ENCODE results near the gene BACH2. TPM values are rescaled to one million over a fixed set of nuclear protein-coding genes. Genes with fewer than 3 reads are reported as not detected.

Gene BACH2
- total and polyA plus RNA-seq, 2 experiments from 2014 or later, result under 0.01 TPM; not detected in 1

GRCh38 chr6:90319044-90319443, 22.4 kb upstream of the BACH2 start:
- H3K4me1 ChIP-seq (ENCODE audit: insufficient read depth), result no peaks in the 10 kb centered on the region
- H3K27ac ChIP-seq, result no peak overlapping the region
- no peaks in the 10 kb centered on the region for H3K9me2 ChIP-seq (ENCODE audit: insufficient read depth)
- H3K9ac ChIP-seq, result no peak overlapping the region
- no peaks in the 10 kb centered on the region for H3F3A ChIP-seq (ENCODE audit: insufficient read depth)
- H3K79me2 ChIP-seq (ENCODE audit: insufficient read depth), result no peaks in the 10 kb centered on the region
- in situ Hi-C loops (cut with MboI), result no loop called here
- WGBS, 2 experiments (ENCODE audit: low coverage in 1 of 2, low lambda C conversion rate in 2 of 2, missing lambda C conversion rate in 2 of 2), result 16 to 26% methylated on average over 1 of the region's 1 CpG
- H3K36me3 ChIP-seq (ENCODE audit: low read depth), result no peaks in the 10 kb centered on the region
- peaks cover 37% of the 10 kb centered on the region for H3K27me3 ChIP-seq (replicated peaks; ENCODE audit: insufficient read depth)
- no peaks in the 10 kb centered on the region for H3K9me3 ChIP-seq (ENCODE audit: low read depth)
- TF ChIP-seq EZH2phosphoT487 (IDR thresholded peaks at IDR 0.05; ENCODE audit: insufficient read depth, low read depth), result no peak
- TF ChIP-seq EZH2 (IDR thresholded peaks at IDR 0.05; ENCODE audit: insufficient read depth, poor library complexity, severe bottlenecking), result no peak
- H3K4me3 ChIP-seq, result no peak overlapping the region
- H3K4me2 ChIP-seq (ENCODE audit: unreplicated experiment), result no peak overlapping the region
- no peak overlapping the region for H2AFZ ChIP-seq
- H4K20me1 ChIP-seq (ENCODE audit: insufficient read depth), result no peaks in the 10 kb centered on the region
- peak; percentile 49 for DNase-seq

- H3K79me2 ChIP-seq (ENCODE audit: insufficient read depth), result no peaks in the 10 kb centered on the region
- H3F3A ChIP-seq (ENCODE audit: insufficient read depth), result no peaks in the 10 kb centered on the region
- no peak overlapping the region for H3K9ac ChIP-seq
- no peak overlapping the region for H3K27ac ChIP-seq
- H3K9me2 ChIP-seq (ENCODE audit: insufficient read depth), result no peaks in the 10 kb centered on the region
- H3K27me3 ChIP-seq (replicated peaks; ENCODE audit: insufficient read depth), result peaks cover 27% of the 10 kb centered on the region
- H2AFZ ChIP-seq, result no peak overlapping the region
- no peaks in the 10 kb centered on the region for H3K36me3 ChIP-seq (ENCODE audit: low read depth)
- H3K9me3 ChIP-seq (ENCODE audit: low read depth), result no peaks in the 10 kb centered on the region
- in situ Hi-C loops (cut with MboI), result no loop called here
- TF ChIP-seq EZH2phosphoT487 (IDR thresholded peaks at IDR 0.05; ENCODE audit: insufficient read depth, low read depth) (no peak), EZH2 (IDR thresholded peaks at IDR 0.05; ENCODE audit: insufficient read depth, poor library complexity, severe bottlenecking) (no peak)
- no peaks in the 10 kb centered on the region for H4K20me1 ChIP-seq (ENCODE audit: insufficient read depth)
- WGBS, 2 experiments (ENCODE audit: low coverage in 1 of 2, low lambda C conversion rate in 2 of 2, missing lambda C conversion rate in 2 of 2), result 29 to 36% methylated on average over 3 of the region's 3 CpGs
- no peak overlapping the region for H3K4me3 ChIP-seq
- H3K4me2 ChIP-seq (ENCODE audit: unreplicated experiment), result no peak overlapping the region
- DNase-seq, result no peak
- H3K4me1 ChIP-seq (ENCODE audit: insufficient read depth), result no peaks in the 10 kb centered on the region
Observed at GRCh38 chr6:90315986-90316385, 19.3 kb upstream of the BACH2 start.

- no peak for DNase-seq
- in situ Hi-C loops (cut with MboI), result no loop called here
- H4K20me1 ChIP-seq (ENCODE audit: insufficient read depth), result no peaks in the 10 kb centered on the region
- H3K9ac ChIP-seq, result no peak overlapping the region
- H3K4me3 ChIP-seq, result no peak overlapping the region
- no peaks in the 10 kb centered on the region for H3K9me2 ChIP-seq (ENCODE audit: insufficient read depth)
- H3F3A ChIP-seq (ENCODE audit: insufficient read depth), result no peaks in the 10 kb centered on the region
- H3K4me1 ChIP-seq (ENCODE audit: insufficient read depth), result no peaks in the 10 kb centered on the region
- H3K36me3 ChIP-seq (ENCODE audit: low read depth), result no peaks in the 10 kb centered on the region
- H3K27me3 ChIP-seq (replicated peaks; ENCODE audit: insufficient read depth), result peaks cover 26% of the 10 kb centered on the region
- TF ChIP-seq EZH2 (IDR thresholded peaks at IDR 0.05; ENCODE audit: insufficient read depth, poor library complexity, severe bottlenecking), result no peak
- no peak for TF ChIP-seq EZH2phosphoT487 (IDR thresholded peaks at IDR 0.05; ENCODE audit: insufficient read depth, low read depth)
- H2AFZ ChIP-seq, result no peak overlapping the region
- WGBS, 2 experiments (ENCODE audit: low coverage in 1 of 2, low lambda C conversion rate in 2 of 2, missing lambda C conversion rate in 2 of 2), result 69 to 79% methylated on average over 4 of the region's 4 CpGs
- no peaks in the 10 kb centered on the region for H3K9me3 ChIP-seq (ENCODE audit: low read depth)
- H3K4me2 ChIP-seq (ENCODE audit: unreplicated experiment), result no peak overlapping the region
- no peak overlapping the region for H3K27ac ChIP-seq
- no peaks in the 10 kb centered on the region for H3K79me2 ChIP-seq (ENCODE audit: insufficient read depth)
Observed at GRCh38 chr6:90315354-90315950, 18.8 kb upstream of the BACH2 start.

GRCh38 chr6:90314514-90314913, 17.9 kb upstream of the BACH2 start:
- in situ Hi-C loops (cut with MboI), result no loop called here
- no peaks in the 10 kb centered on the region for H3K9me2 ChIP-seq (ENCODE audit: insufficient read depth)
- WGBS, 2 experiments (ENCODE audit: low coverage in 1 of 2, low lambda C conversion rate in 2 of 2, missing lambda C conversion rate in 2 of 2), result 55 to 71% methylated on average over 4 of the region's 4 CpGs

More at GRCh38 chr6:90314514-90314913, 17.9 kb upstream of the BACH2 start:
- H3K79me2 ChIP-seq (ENCODE audit: insufficient read depth), result no peaks in the 10 kb centered on the region
- no peaks in the 10 kb centered on the region for H3K4me1 ChIP-seq (ENCODE audit: insufficient read depth)
- H3K27ac ChIP-seq, result no peak overlapping the region
- TF ChIP-seq EZH2 (IDR thresholded peaks at IDR 0.05; ENCODE audit: insufficient read depth, poor library complexity, severe bottlenecking) (no peak), EZH2phosphoT487 (IDR thresholded peaks at IDR 0.05; ENCODE audit: insufficient read depth, low read depth) (no peak)
- no peaks in the 10 kb centered on the region for H3K36me3 ChIP-seq (ENCODE audit: low read depth)
- DNase-seq, result no peak
- H3K9ac ChIP-seq, result no peak overlapping the region
- no peaks in the 10 kb centered on the region for H3K9me3 ChIP-seq (ENCODE audit: low read depth)
- H4K20me1 ChIP-seq (ENCODE audit: insufficient read depth), result no peaks in the 10 kb centered on the region
- H2AFZ ChIP-seq, result no peak overlapping the region
- no peak overlapping the region for H3K4me3 ChIP-seq
- peaks cover 26% of the 10 kb centered on the region for H3K27me3 ChIP-seq (replicated peaks; ENCODE audit: insufficient read depth)
- H3K4me2 ChIP-seq (ENCODE audit: unreplicated experiment), result no peak overlapping the region
- no peaks in the 10 kb centered on the region for H3F3A ChIP-seq (ENCODE audit: insufficient read depth)

Data from GM23248 (cell line).